Osteocyte (in vitro differentiated cells): ENCODE measurements around the gene MRGPRF. TPM values are rescaled to one million over a fixed set of nuclear protein-coding genes. Genes with fewer than 3 reads are reported as not detected.

Source experiments
- DNase-seq: peaks from one replicate; pipeline ENCODE4 v3.0.0; 2021; ENCODE audit warnings: mixed read lengths; ENCODE audit not compliant: unreplicated experiment; ENCODE audit errors: extremely low spot score
- H3K27ac Mint-ChIP-seq: one replicate; pipeline ENCODE4 v1.8.0; 2021; ENCODE audit warnings: mild to moderate bottlenecking, mixed read lengths; ENCODE audit not compliant: unreplicated experiment
- H3K27me3 Mint-ChIP-seq: one replicate; pipeline ENCODE4 v1.8.0; 2021; ENCODE audit warnings: mixed read lengths; ENCODE audit not compliant: unreplicated experiment
- H3K36me3 Mint-ChIP-seq: one replicate; pipeline ENCODE4 v1.8.0; 2021; ENCODE audit warnings: mixed read lengths; ENCODE audit not compliant: unreplicated experiment
- H3K4me1 Mint-ChIP-seq: one replicate; pipeline ENCODE4 v1.8.0; 2021; ENCODE audit warnings: mixed read lengths; ENCODE audit not compliant: unreplicated experiment
- H3K4me3 Mint-ChIP-seq: one replicate; pipeline ENCODE4 v1.8.0; 2021; ENCODE audit warnings: mild to moderate bottlenecking, moderate library complexity, mixed read lengths; ENCODE audit not compliant: unreplicated experiment
- H3K9me3 Mint-ChIP-seq: one replicate; pipeline ENCODE4 v1.8.0; 2021; ENCODE audit warnings: mixed read lengths; ENCODE audit not compliant: unreplicated experiment
- long read RNA-seq: library from polyadenylated mRNA; unstranded; transcript quantifications from one replicate; pipeline ENCODE4 v2.0.0, GENCODE V29; 2021
- total RNA-seq: library from RNA; stranded (reverse); gene quantifications from 2 replicates; pipeline ENCODE4 v1.2.1, GENCODE V29; 2021
- TF ChIP-seq, protein P1 (sequence below): fragments of 200-600 bp; sonication (generic); IDR thresholded peaks from 2 replicates; pipeline ENCODE4 v1.5.0; 2021; ENCODE audit warnings: antibody characterized with exemption, mild to moderate bottlenecking, moderate library complexity

MRGPRF gene, protein sequence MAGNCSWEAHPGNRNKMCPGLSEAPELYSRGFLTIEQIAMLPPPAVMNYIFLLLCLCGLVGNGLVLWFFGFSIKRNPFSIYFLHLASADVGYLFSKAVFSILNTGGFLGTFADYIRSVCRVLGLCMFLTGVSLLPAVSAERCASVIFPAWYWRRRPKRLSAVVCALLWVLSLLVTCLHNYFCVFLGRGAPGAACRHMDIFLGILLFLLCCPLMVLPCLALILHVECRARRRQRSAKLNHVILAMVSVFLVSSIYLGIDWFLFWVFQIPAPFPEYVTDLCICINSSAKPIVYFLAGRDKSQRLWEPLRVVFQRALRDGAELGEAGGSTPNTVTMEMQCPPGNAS
- 7.0 and 8.4 TPM in 2 replicates for total RNA-seq
- long read RNA-seq, partial matches to known transcripts: 0 of 2 reads
- long read RNA-seq, other reads (novel, unspliced or antisense): 0 of 2 reads

DNA sequence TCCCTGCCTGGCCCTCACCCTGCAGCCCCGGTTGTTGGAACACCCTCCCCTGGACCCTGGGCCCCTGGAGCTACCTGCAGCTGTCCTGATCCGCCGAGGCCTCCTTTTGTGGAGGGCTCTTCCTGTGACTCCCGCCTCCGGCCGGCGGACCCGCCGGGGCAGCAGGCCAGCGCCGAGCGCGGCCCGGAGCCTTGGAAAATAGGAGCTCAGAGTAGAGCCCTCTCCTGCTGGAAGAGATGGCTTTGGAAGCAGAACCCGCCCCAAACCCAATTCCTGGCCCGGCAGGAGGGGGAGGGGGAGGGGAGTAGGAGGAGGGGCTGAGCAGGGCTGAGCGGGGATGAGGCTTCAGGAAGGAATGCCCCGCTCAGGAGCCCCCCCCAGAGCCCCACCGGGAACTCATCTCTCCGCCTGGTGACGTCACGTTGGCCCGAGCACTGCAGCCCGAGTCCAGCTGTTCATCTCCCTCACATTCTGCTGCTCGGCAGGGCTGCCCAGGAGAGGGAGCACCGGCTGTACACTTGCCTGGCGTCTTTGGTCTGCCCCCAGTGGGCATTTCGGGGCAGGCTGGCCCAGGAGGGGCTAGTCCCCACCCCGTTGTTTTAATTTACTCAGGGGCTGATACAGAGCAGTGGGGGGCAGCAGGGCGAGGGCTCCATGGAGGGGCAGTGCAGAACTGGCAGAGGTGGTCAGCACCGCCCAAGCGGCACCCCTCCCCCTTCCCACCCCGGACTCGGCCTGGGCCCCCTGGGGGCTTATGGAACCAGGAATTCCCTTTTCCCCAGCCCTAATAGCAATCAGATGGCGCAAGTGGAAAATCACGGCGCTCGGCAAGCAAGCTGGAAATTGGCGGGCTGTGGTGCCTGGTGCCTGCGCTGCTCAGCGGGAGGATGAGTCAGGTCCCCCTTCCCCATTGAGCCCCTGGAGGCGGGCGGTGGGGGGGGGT is at the start of gene MRGPRF:
Gene MRGPRF, minus strand, starts transcription at position 238 of the 943 bp plus-strand sequence. CDS start 3,345 bp downstream, outside the sequence.
- DNase-seq: peak; percentile 90
- no peaks in the 10 kb centered on the region for H3K27me3 Mint-ChIP-seq
- peak within 1 kb of the TSS; percentile 52 for H3K4me3 Mint-ChIP-seq
- peaks cover 56% of the 10 kb centered on the region for H3K4me1 Mint-ChIP-seq
- H3K36me3 Mint-ChIP-seq: no peaks in the 10 kb centered on the region
- H3K27ac Mint-ChIP-seq: peak within 1 kb of the TSS; percentile 84
- peaks cover 4% of the 10 kb centered on the region for H3K9me3 Mint-ChIP-seq
- TF ChIP-seq, protein P1, sequence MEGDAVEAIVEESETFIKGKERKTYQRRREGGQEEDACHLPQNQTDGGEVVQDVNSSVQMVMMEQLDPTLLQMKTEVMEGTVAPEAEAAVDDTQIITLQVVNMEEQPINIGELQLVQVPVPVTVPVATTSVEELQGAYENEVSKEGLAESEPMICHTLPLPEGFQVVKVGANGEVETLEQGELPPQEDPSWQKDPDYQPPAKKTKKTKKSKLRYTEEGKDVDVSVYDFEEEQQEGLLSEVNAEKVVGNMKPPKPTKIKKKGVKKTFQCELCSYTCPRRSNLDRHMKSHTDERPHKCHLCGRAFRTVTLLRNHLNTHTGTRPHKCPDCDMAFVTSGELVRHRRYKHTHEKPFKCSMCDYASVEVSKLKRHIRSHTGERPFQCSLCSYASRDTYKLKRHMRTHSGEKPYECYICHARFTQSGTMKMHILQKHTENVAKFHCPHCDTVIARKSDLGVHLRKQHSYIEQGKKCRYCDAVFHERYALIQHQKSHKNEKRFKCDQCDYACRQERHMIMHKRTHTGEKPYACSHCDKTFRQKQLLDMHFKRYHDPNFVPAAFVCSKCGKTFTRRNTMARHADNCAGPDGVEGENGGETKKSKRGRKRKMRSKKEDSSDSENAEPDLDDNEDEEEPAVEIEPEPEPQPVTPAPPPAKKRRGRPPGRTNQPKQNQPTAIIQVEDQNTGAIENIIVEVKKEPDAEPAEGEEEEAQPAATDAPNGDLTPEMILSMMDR: peak; percentile 68

DNA sequence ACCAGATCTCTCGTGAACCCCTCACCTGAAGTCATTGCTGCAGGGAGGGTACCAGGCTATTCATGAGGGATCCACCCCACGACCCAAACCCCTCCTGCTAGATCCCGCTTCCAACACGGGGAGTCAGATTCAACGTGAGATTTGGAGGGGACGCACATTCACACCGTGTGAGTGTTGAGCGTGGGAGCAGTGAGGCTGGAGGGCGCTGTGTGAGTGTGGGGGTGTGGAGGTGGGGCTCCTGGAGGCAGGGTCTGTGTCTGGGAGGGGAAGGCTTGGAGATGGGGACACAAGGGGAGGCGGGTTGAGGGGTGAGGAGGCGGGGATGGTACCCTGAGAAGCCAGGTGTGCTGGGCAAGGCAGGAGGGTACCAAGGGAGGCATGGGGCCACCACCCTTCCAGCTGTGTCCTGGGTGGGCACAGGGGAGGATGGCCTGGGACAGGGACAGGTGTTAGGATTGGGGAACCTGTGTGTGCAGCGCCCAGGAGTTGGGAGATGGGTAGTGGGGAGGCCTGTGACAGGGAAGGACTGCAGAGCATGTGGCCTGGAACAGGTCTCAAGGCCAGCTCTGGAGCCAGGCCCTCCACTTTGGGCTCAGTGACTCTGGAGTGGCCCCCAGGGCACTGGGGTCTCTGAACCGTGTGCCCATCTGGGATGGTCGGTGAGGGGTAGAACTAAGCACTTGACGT is 49.3 kb upstream of the MRGPRF start:
- TF ChIP-seq, protein P1: no peak
- no peak overlapping the region for H3K27ac Mint-ChIP-seq
- peaks cover 6% of the 10 kb centered on the region for H3K36me3 Mint-ChIP-seq
- H3K4me3 Mint-ChIP-seq: no peak overlapping the region
- no peak for DNase-seq
- H3K4me1 Mint-ChIP-seq: peaks cover 7% of the 10 kb centered on the region
- H3K9me3 Mint-ChIP-seq: no peaks in the 10 kb centered on the region
- H3K27me3 Mint-ChIP-seq: no peaks in the 10 kb centered on the region

DNA sequence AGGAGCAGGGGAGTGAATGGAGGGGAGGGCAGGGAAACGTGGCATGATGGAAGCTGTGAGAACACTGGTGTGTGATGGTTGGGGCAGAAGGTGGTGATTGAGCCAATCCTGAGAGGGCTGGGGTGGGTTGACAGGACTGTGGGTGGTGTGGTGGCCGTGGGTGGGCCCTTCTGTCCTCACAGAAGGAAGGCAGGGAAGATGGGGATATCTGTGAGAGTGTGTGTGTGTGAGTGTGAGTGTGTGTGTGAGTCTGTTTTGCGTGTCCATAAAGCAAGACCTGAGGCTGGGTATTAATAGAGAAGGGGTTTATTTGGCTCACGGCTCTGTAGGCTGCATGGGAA is 48.6 kb upstream of the MRGPRF start:
- no peak overlapping the region for H3K27ac Mint-ChIP-seq
- H3K36me3 Mint-ChIP-seq: peaks cover 6% of the 10 kb centered on the region
- no peak overlapping the region for H3K4me3 Mint-ChIP-seq
- H3K27me3 Mint-ChIP-seq: no peaks in the 10 kb centered on the region
- no peaks in the 10 kb centered on the region for H3K9me3 Mint-ChIP-seq
- no peak for DNase-seq
- peaks cover 7% of the 10 kb centered on the region for H3K4me1 Mint-ChIP-seq
- TF ChIP-seq, protein P1: no peak

DNA sequence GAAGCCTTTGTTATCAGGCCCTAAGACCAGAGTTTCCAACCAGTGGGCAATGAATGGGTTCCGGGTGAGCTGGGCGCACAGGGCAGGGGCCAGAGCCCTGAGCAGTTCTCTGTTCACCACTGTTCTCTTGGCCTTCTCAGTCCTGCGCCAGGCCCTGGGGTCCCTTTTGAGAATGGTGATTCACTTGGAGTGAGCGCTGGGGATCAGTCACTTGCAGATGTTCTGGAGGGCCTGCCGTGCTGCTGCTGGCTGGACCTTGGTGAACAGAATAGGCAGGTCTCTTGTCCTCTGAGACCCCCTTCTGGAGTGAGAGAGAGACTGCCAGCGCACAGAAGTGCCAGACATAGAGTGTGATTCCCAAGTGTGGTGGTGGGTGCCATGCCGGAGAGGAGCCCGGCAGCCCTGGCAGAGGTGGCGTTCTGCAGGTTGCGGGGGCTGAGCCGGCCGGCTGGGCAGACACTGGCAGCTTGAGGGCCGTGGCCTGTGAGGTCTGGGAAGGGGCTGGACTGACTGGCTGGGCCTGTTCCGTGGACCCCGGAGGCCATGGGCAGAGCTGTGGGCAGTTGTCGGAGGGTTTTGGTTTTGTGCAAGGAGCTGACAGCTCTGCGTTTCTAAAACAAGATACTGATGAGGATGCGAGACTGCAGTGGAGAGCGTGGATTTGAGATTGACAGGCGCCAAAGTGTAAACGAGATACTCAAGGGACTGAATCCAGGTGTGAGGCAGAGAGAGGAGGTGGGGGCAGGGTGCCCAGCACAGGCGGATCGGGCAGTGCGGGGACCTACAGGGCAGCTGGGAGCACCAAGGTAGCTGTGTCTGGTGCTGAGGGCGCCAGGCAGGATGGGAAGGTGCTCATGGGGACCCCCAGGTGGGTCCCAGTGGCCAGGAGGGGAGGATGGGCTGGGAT is 48.0 kb upstream of the MRGPRF start:
- no peak overlapping the region for H3K4me3 Mint-ChIP-seq
- H3K36me3 Mint-ChIP-seq: peaks cover 6% of the 10 kb centered on the region
- H3K9me3 Mint-ChIP-seq: no peaks in the 10 kb centered on the region
- no peak overlapping the region for H3K27ac Mint-ChIP-seq
- no peak for DNase-seq
- no peaks in the 10 kb centered on the region for H3K27me3 Mint-ChIP-seq
- peaks cover 5% of the 10 kb centered on the region for H3K4me1 Mint-ChIP-seq
- TF ChIP-seq, protein P1: no peak
